ENCODE measurements around the gene CRYM.

The CRYM gene

GRCh38 chr16:21244518-21245215 is 33.4 kb downstream of the CRYM start:
- Histone ChIP-seq H3K9me3 (no peaks in the 10 kb centered on the region), H3K4me3 (ENCODE audit: low read depth in 1 of 2, low read length in 1 of 2) (no peak overlapping the region), H3K4me1 (ENCODE audit: control insufficient read depth in 1 of 2, insufficient read depth in 1 of 2, low read depth in 1 of 2, low read length in 1 of 2) (no peaks in the 10 kb centered on the region), H3K27me3 (peaks cover 18% of the 10 kb centered on the region), H3K36me3 (no peaks in the 10 kb centered on the region), H3K27ac (no peak overlapping the region)
- TF ChIP-seq, protein P1, sequence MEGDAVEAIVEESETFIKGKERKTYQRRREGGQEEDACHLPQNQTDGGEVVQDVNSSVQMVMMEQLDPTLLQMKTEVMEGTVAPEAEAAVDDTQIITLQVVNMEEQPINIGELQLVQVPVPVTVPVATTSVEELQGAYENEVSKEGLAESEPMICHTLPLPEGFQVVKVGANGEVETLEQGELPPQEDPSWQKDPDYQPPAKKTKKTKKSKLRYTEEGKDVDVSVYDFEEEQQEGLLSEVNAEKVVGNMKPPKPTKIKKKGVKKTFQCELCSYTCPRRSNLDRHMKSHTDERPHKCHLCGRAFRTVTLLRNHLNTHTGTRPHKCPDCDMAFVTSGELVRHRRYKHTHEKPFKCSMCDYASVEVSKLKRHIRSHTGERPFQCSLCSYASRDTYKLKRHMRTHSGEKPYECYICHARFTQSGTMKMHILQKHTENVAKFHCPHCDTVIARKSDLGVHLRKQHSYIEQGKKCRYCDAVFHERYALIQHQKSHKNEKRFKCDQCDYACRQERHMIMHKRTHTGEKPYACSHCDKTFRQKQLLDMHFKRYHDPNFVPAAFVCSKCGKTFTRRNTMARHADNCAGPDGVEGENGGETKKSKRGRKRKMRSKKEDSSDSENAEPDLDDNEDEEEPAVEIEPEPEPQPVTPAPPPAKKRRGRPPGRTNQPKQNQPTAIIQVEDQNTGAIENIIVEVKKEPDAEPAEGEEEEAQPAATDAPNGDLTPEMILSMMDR (IDR thresholded peaks at IDR 0.05), result no peak

DNA sequence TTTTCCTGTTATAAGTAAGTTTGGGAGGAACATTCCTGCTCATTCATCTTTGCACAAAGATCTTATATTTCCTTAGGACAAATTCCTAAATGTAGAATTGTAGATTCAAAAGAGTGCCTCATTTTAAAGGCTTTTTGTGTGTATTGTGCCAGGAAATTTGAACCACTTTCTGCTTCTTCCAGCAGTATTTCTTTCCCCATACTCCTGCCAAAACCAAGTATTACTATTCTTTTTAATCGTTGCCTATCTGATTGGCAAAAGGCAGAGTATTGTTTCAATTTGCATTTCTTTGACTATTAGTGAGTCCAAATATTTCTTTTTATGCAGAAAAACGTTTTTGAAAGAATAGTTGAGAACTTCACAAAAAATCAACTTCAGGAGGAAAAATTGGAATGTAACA is 35.3 kb downstream of the CRYM start:
- Histone ChIP-seq H3K27me3 (peaks cover 15% of the 10 kb centered on the region), H3K9me3 (no peaks in the 10 kb centered on the region), H3K36me3 (no peaks in the 10 kb centered on the region), H3K27ac (no peak overlapping the region), H3K4me3 (ENCODE audit: low read depth in 1 of 2, low read length in 1 of 2) (no peak overlapping the region), H3K4me1 (ENCODE audit: control insufficient read depth in 1 of 2, insufficient read depth in 1 of 2, low read depth in 1 of 2, low read length in 1 of 2) (no peaks in the 10 kb centered on the region)
- TF ChIP-seq, protein P1 (IDR thresholded peaks at IDR 0.05), result no peak

GRCh38 chr16:21239646-21240045 is 38.4 kb downstream of the CRYM start:
- TF ChIP-seq, protein P1 (IDR thresholded peaks at IDR 0.05), result no peak

GRCh38 chr16:21236831-21237230 is 41.3 kb downstream of the CRYM start:
- Histone ChIP-seq H3K4me3 (ENCODE audit: low read depth in 1 of 2, low read length in 1 of 2) (no peak overlapping the region), H3K4me1 (ENCODE audit: control insufficient read depth in 1 of 2, insufficient read depth in 1 of 2, low read depth in 1 of 2, low read length in 1 of 2) (no peaks in the 10 kb centered on the region), H3K27me3 (peaks cover 17% of the 10 kb centered on the region), H3K27ac (no peak overlapping the region), H3K9me3 (no peaks in the 10 kb centered on the region), H3K36me3 (no peaks in the 10 kb centered on the region)
- TF ChIP-seq, protein P1 (IDR thresholded peaks at IDR 0.05), result no peak

More at GRCh38 chr16:21239646-21240045, 38.4 kb downstream of the CRYM start:
- no peak overlapping the region for H3K4me3 ChIP-seq (ENCODE audit: low read depth in 1 of 2, low read length in 1 of 2)
- H3K9me3 ChIP-seq, result no peaks in the 10 kb centered on the region
- H3K27me3 ChIP-seq, result peaks cover 11% of the 10 kb centered on the region
- H3K4me1 ChIP-seq (ENCODE audit: control insufficient read depth in 1 of 2, insufficient read depth in 1 of 2, low read depth in 1 of 2, low read length in 1 of 2), result no peaks in the 10 kb centered on the region
- H3K27ac ChIP-seq, result no peak overlapping the region
- no peaks in the 10 kb centered on the region for H3K36me3 ChIP-seq

DNA sequence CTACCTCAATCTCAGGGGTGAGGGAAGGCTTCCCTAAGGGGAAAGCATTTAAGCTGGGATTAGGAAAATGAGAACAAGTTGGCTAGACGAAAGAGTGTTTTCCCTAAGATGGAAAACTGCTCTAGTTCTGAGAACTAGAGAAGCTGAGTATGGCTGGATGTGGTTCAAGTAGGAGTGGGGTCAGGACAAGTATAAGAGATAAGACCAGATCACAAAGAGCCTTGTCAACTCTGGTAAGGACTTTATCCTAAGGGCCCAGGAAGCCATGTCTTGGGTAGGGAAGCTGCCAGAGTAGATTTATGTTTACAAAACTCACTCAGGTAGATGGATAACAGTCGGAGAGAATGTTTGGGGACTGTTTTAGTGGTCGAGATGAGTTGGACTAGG is 42.9 kb downstream of the CRYM start:
- H3K4me1 ChIP-seq (ENCODE audit: control insufficient read depth in 1 of 2, insufficient read depth in 1 of 2, low read depth in 1 of 2, low read length in 1 of 2), result no peaks in the 10 kb centered on the region
- H3K4me3 ChIP-seq (ENCODE audit: low read depth in 1 of 2, low read length in 1 of 2), result no peak overlapping the region
- H3K36me3 ChIP-seq, result no peaks in the 10 kb centered on the region
- peaks cover 31% of the 10 kb centered on the region for H3K27me3 ChIP-seq
- H3K9me3 ChIP-seq, result no peaks in the 10 kb centered on the region
- TF ChIP-seq, protein P1 (IDR thresholded peaks at IDR 0.05), result no peak
- no peak overlapping the region for H3K27ac ChIP-seq
